Cardiac septum (tissue), 1 donor: ENCODE measurements around the gene OTOP2. TPM values are rescaled to one million over a fixed set of nuclear protein-coding genes. Genes with fewer than 3 reads are reported as not detected.

Experiments used
- total RNA-seq: library from RNA; stranded (reverse); fragmentation: NEBNext Ultra II Directional; extraction: Animal tissue kit (Norgen Biotek cat#: 25700); gene quantifications from one replicate; pipeline ENCODE4 v1.2.1, GENCODE V29; 2021
- donor health status: DM: no; HTN: no; CAD: no.

The OTOP2 gene
- total RNA-seq, 1 donor from 2014 or later = not detected

Other genes starting within 250 kb of the OTOP2 start
- gene CD300LF, start 211.3 kb upstream of the OTOP2 start, total RNA-seq = 0.46 TPM
- gene RAB37, start 187.0 kb upstream of the OTOP2 start, total RNA-seq = 0.94 TPM
- gene NHERF1, start 175.6 kb upstream of the OTOP2 start, total RNA-seq = 10.1 TPM
- 27.6 TPM for gene NAT9, start 147.9 kb upstream of the OTOP2 start, total RNA-seq
- 0.70 TPM for gene GRIN2C, start 64.4 kb upstream of the OTOP2 start, total RNA-seq
- 3.9 TPM for gene FDXR, start 51.3 kb upstream of the OTOP2 start, total RNA-seq
- not detected for gene FADS6, start 30.6 kb upstream of the OTOP2 start, total RNA-seq
- not detected for gene USH1G, start 1.0 kb upstream of the OTOP2 start, total RNA-seq
- gene OTOP3, start 11.6 kb downstream of the OTOP2 start, total RNA-seq = not detected
- 9.0 TPM for gene HID1, start 48.5 kb downstream of the OTOP2 start, total RNA-seq
- 20.1 TPM for gene CDR2L, start 63.4 kb downstream of the OTOP2 start, total RNA-seq
- gene MRPL58, start 88.4 kb downstream of the OTOP2 start, total RNA-seq = 39.3 TPM
- 616 TPM for gene ATP5PD, start 122.7 kb downstream of the OTOP2 start, total RNA-seq
- gene KCTD2, start 123.0 kb downstream of the OTOP2 start, total RNA-seq = 43.2 TPM
- gene SLC16A5, start 163.7 kb downstream of the OTOP2 start, total RNA-seq = 22.7 TPM
- gene ARMC7, start 185.7 kb downstream of the OTOP2 start, total RNA-seq = 8.0 TPM
- 27.7 TPM for gene NT5C, start 207.5 kb downstream of the OTOP2 start, total RNA-seq
- 15.2 TPM for gene JPT1, start 230.2 kb downstream of the OTOP2 start, total RNA-seq